ENCODE results near the gene DAPK2. TPM values are rescaled to one million over a fixed set of nuclear protein-coding genes. Genes with fewer than 3 reads are reported as not detected.

DAPK2 gene
- total RNA-seq, 1 donor from 2014 or later: 2.4 TPM

DNA sequence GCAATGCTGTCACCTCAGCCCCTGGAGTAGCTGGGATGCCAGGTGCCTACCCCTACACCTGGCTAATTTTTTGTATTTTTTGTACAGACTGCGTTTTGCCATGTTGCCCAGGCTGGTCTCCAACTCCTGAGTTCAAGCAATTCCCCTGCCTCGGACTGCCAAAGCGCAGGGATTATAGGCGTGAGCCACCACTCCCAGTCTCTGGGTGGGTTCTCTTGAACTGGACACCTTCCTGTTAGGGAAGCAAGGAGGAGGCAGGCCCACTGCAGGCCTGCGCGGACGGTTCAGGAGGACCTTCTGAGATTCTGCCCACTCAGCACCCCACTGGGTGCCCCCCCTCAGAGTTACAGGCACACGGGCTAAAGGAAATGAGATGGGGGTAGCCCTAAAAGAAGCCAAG, 138.8 kb downstream of the DAPK2 start:
- Histone ChIP-seq H3K9me3 (no peaks in the 10 kb centered on the region), H3K27me3 (no peaks in the 10 kb centered on the region), H3K36me3 (no peaks in the 10 kb centered on the region), H3K4me3 (no peak overlapping the region), H3K4me1 (peaks cover 0 to 15% of the 10 kb centered on the region in 2 donors), H3K27ac (no peak overlapping the region)
- TF ChIP-seq, protein P1, sequence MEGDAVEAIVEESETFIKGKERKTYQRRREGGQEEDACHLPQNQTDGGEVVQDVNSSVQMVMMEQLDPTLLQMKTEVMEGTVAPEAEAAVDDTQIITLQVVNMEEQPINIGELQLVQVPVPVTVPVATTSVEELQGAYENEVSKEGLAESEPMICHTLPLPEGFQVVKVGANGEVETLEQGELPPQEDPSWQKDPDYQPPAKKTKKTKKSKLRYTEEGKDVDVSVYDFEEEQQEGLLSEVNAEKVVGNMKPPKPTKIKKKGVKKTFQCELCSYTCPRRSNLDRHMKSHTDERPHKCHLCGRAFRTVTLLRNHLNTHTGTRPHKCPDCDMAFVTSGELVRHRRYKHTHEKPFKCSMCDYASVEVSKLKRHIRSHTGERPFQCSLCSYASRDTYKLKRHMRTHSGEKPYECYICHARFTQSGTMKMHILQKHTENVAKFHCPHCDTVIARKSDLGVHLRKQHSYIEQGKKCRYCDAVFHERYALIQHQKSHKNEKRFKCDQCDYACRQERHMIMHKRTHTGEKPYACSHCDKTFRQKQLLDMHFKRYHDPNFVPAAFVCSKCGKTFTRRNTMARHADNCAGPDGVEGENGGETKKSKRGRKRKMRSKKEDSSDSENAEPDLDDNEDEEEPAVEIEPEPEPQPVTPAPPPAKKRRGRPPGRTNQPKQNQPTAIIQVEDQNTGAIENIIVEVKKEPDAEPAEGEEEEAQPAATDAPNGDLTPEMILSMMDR (IDR thresholded peaks at IDR 0.05): no peak
- no peak for DNase-seq (ENCODE audit: low spot score in 2 of 2)
- intact Hi-C loops (cut with DNase I): no loop called here

DNA sequence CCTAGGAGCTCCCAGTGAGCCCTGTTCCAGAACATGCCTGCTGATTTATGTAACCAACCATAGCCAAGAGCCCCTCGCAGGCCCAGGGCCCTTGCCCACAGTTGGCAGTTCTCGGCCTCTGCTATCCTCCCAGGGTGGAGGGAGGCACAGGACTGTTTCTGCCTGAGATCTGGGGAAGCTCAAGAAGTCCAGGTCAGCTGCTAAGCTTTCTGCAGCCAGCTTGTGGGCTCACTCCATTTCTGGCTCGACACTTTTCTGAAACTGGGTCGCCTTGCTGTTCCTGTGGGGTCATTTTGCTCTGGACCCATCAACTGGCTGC, 140.1 kb downstream of the DAPK2 start:
- Histone ChIP-seq H3K27me3 (no peaks in the 10 kb centered on the region), H3K27ac (no peak overlapping the region), H3K9me3 (no peaks in the 10 kb centered on the region), H3K36me3 (no peaks in the 10 kb centered on the region), H3K4me1 (peaks cover 0 to 15% of the 10 kb centered on the region in 2 donors), H3K4me3 (no peak overlapping the region)
- TF ChIP-seq, protein P1 (IDR thresholded peaks at IDR 0.05): no peak
- DNase-seq (ENCODE audit: low spot score in 2 of 2): no peak
- intact Hi-C loops (cut with DNase I): no loop called here

DNA sequence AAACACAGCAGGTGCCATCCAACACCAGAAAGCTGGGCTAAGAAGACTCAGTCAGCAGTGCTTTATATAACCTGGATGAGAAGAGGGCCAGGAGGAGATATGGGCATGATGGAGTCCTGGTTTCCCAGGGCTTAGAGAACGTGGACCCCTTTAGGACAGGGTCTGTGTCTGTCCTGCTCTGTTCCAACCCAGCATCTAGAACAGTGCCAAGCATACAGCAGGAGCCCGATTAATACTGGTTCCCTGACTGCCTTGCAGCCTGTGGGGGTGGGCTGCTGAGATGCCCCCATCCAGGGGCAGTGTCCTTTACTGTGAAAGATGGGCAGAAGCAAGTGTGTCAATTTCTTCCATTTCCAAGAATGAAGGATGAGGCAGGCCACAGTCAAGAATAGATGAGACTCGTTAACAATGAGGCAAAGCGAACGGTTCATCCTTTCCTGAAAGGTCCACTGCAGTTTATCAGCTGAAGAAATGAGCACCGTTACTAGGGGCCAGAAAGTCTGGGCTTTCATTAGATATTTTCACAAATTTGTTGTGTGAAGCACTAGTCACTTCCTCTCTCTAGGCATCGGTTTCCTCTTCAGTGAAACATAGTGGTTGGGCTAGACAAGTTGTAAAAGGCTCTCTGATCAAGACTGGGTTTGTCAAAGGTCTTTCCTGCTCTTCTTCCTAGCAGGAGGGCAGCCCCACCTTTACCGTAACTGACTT, 140.6 kb downstream of the DAPK2 start:
- peaks cover 0 to 15% of the 10 kb centered on the region in 2 donors for H3K4me1 ChIP-seq
- no peak overlapping the region for H3K27ac ChIP-seq
- no peaks in the 10 kb centered on the region for H3K9me3 ChIP-seq
- no peak overlapping the region for H3K4me3 ChIP-seq
- intact Hi-C loops (cut with DNase I): no loop called here
- no peak for DNase-seq (ENCODE audit: low spot score in 2 of 2)
- no peaks in the 10 kb centered on the region for H3K27me3 ChIP-seq
- no peaks in the 10 kb centered on the region for H3K36me3 ChIP-seq
- TF ChIP-seq, protein P1 (IDR thresholded peaks at IDR 0.05): no peak

DNA sequence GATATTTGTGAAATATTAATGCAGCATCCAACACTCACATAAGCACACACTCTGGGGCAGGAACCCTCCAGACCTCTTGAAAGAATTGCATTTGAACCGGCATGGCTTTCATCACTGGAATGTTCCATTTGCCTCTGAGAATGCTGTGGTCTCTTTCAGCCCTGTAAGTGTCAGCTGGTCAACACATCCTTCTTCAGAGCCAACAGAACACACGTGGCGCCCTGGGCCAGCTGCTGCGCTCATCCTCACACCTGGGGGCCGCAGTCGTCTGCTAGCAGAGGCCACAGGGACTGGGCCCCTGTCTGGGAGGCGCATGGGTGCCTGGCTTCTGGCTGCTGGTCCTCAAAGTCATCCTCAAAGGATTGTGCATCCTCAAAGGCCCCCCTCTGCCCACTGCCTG, 141.2 kb downstream of the DAPK2 start:
- DNase-seq (ENCODE audit: low spot score in 2 of 2): no peak
- Histone ChIP-seq H3K4me1 (peaks cover 0 to 13% of the 10 kb centered on the region in 2 donors), H3K36me3 (no peaks in the 10 kb centered on the region), H3K4me3 (no peak overlapping the region), H3K27ac (no peak overlapping the region), H3K27me3 (no peaks in the 10 kb centered on the region), H3K9me3 (no peaks in the 10 kb centered on the region)
- intact Hi-C loops (cut with DNase I): no loop called here
- TF ChIP-seq, protein P1 (IDR thresholded peaks at IDR 0.05): no peak

DNA sequence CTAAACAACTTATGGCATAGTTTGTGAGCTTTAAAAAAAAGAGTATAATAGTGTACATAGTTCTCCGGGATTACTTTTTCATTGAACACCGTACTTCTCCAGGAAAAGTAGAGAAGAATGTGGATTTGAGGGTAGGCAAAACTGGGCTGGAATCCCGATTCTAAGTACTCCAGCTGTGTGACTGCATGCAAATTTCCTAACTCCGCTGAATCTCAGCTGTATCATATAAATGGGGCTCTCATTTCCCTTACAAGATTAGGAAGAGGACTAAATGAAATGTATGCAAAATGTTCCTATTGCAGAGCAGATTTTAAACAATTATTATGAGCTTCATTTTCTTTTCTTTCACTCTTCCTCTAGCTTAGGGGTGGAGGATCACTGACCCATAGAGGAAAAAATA, 142.2 kb downstream of the DAPK2 start:
- H3K9me3 ChIP-seq: no peaks in the 10 kb centered on the region
- no peak for DNase-seq (ENCODE audit: low spot score in 2 of 2)
- intact Hi-C loops (cut with DNase I): no loop called here
- no peak overlapping the region for H3K4me3 ChIP-seq
- H3K27me3 ChIP-seq: no peaks in the 10 kb centered on the region
- TF ChIP-seq, protein P1 (IDR thresholded peaks at IDR 0.05): no peak
- H3K27ac ChIP-seq: no peak overlapping the region
- H3K4me1 ChIP-seq: peaks cover 0 to 4% of the 10 kb centered on the region in 2 donors
- H3K36me3 ChIP-seq: no peaks in the 10 kb centered on the region

DNA sequence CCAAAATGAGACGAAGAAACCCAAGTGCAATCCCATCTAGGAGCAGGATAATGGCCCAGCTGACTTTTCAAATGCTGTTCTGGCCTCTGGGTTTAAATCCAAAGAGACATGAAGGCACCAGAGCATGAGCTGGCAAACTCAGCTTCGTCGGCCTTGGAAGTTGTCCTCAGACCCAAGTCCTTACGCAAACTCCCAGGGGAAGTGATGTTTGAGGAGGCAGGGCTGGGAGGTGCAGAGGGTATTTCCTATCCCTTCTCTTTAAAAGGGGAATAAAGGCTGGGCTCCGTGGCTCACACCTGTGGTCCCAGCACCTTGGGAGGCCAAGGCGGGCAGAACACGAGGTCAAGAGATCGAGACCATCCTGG, 143.6 kb downstream of the DAPK2 start:
- no peaks in the 10 kb centered on the region for H3K9me3 ChIP-seq
- no peaks in the 10 kb centered on the region for H3K4me1 ChIP-seq
- no peak overlapping the region for H3K27ac ChIP-seq
- H3K27me3 ChIP-seq: no peaks in the 10 kb centered on the region
- TF ChIP-seq, protein P1 (IDR thresholded peaks at IDR 0.05): no peak
- H3K4me3 ChIP-seq: no peak overlapping the region
- no peaks in the 10 kb centered on the region for H3K36me3 ChIP-seq
- intact Hi-C loops (cut with DNase I): no loop called here
- DNase-seq (ENCODE audit: low spot score in 2 of 2): no peak

All from ascending aorta (tissue), 2 donors.